ENCODE measurements around the gene GNGT1.

Gene GNGT1

GRCh38 chr7:93920496-93921182, 14.3 kb downstream of the GNGT1 start:
- Histone ChIP-seq H4K20me1 (no peaks in the 10 kb centered on the region), H3K4me2 (peak overlapping the region in 10 of 11 experiments; percentile 75 to 96 (median 88); a peak in 18 of 22 replicates), H3K4me3 (peak overlapping the region in 1 of 10 experiments; percentile 61; a peak in 1 of 20 replicates), H3K9me3 (replicated peaks in 1 of 11) (no peaks in the 10 kb centered on the region), H3K27ac (no peak overlapping the region), H3K36me3 (no peaks in the 10 kb centered on the region), H3K9ac (no peak overlapping the region), H3K27me3 (peaks cover 0 to 10% (median 0%) of the 10 kb centered on the region in 11 experiments; a peak in 4 of 22 replicates), H3K4me1 (peaks cover 4 to 18% (median 12%) of the 10 kb centered on the region in 10 experiments; a peak in 17 of 20 replicates)
- TF ChIP-seq Cebpa-rat (IDR thresholded peaks at IDR 0.05), result no peak

GRCh38 chr7:93921186-93921585, 14.8 kb downstream of the GNGT1 start:
- Histone ChIP-seq H4K20me1 (no peaks in the 10 kb centered on the region), H3K27ac (peak overlapping the region in 9 of 11 experiments; percentile 54 to 81 (median 70); a peak in 13 of 22 replicates), H3K27me3 (peaks cover 0 to 10% (median 0%) of the 10 kb centered on the region in 11 experiments; a peak in 4 of 22 replicates), H3K4me3 (peak overlapping the region; percentile 55 to 71 (median 60); a peak in 19 of 20 replicates), H3K9ac (peak overlapping the region; percentile 60 to 81 (median 72); a peak in 17 of 22 replicates), H3K4me1 (peaks cover 4 to 18% (median 11%) of the 10 kb centered on the region in 10 experiments; a peak in 17 of 20 replicates), H3K9me3 (replicated peaks in 1 of 11) (no peaks in the 10 kb centered on the region), H3K4me2 (peak overlapping the region; percentile 75 to 96 (median 88)), H3K36me3 (peaks cover 0 to 2% (median 0%) of the 10 kb centered on the region in 11 experiments; a peak in 1 of 22 replicates)
- no peak for TF ChIP-seq Cebpa-rat (IDR thresholded peaks at IDR 0.05)

DNA sequence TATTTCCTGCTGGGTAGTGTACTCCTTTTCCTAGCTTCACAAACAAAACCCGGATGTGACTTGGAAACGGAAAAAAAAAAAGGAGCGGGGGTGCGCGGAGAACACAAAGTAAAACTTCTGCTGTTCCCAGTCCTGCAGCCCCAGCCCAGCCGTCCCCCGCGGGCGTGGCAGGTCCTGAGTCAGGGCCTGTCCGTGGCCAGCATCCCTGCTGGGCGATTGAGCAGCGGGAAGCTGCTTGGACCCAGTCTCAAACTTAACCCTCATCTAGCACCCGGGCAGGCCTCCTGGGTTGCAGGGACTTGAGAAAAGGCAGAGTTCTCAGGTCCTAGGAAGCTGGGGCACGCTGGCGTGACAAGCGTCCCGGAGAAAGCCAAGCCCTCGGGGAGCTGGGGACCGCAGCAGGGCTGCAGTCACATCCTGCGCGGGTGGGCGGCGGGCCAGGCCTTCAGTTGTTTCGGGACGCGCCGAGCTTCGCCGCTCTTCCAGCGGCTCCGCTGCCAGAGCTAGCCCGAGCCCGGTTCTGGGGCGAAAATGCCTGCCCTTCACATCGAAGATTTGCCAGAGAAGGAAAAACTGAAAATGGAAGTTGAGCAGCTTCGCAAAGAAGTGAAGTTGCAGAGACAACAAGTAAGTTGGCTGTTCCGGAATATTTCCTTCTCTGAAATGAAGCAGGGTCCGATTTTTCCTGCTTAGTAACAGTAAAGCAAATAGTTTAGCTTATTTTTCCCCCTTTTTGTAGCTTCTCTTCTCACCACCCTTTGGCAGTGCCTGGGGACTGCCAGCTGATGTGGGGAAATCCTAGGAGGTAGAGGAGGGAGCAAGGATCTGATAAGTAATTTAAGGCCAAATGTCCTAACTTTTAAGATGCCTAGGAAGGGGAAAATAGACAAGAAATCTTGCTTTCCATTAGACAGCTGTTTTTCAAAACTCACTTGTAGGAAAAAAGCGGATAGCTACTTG, 15.5 kb downstream of the GNGT1 start, which contains the start of gene GNG11:
Gene GNG11 (plus strand): TSS at position 129 of the 960 bp plus-strand sequence. CDS start 403 bp downstream, at position 532.
- H3K9me3 ChIP-seq (replicated peaks in 1 of 11), result no peaks in the 10 kb centered on the region
- TF ChIP-seq Cebpa-rat (IDR thresholded peaks at IDR 0.05), result no peak
- peaks cover 0 to 10% (median 0%) of the 10 kb centered on the region in 11 experiments; a peak in 4 of 22 replicates for H3K27me3 ChIP-seq
- H4K20me1 ChIP-seq, result no peaks in the 10 kb centered on the region
- H3K4me2 ChIP-seq, result peak within 1 kb of the TSS; percentile 75 to 96 (median 88)
- peaks cover 0 to 9% (median 0%) of the 10 kb centered on the region in 11 experiments; a peak in 5 of 22 replicates for H3K36me3 ChIP-seq
- peak within 1 kb of the TSS; percentile 55 to 71 (median 60) for H3K4me3 ChIP-seq
- peaks cover 4 to 18% (median 11%) of the 10 kb centered on the region in 10 experiments; a peak in 17 of 20 replicates for H3K4me1 ChIP-seq
- H3K27ac ChIP-seq, result peak within 1 kb of the TSS; percentile 14 to 81 (median 67); a peak in 19 of 22 replicates
- peak within 1 kb of the TSS; percentile 60 to 81 (median 72) for H3K9ac ChIP-seq

GRCh38 chr7:93923296-93923695, 16.9 kb downstream of the GNGT1 start:
- H3K4me1 ChIP-seq, result peaks cover 4 to 18% (median 11%) of the 10 kb centered on the region in 10 experiments; a peak in 17 of 20 replicates
- no peaks in the 10 kb centered on the region for H4K20me1 ChIP-seq
- peaks cover 0 to 10% (median 0%) of the 10 kb centered on the region in 11 experiments; a peak in 4 of 22 replicates for H3K27me3 ChIP-seq
- H3K9ac ChIP-seq, result no peak overlapping the region
- H3K4me2 ChIP-seq, result peak overlapping the region in 9 of 11 experiments; percentile 1 to 95 (median 76); a peak in 12 of 22 replicates
- no peak for TF ChIP-seq Cebpa-rat (IDR thresholded peaks at IDR 0.05)
- H3K27ac ChIP-seq, result no peak overlapping the region
- peaks cover 0 to 14% (median 0%) of the 10 kb centered on the region in 11 experiments; a peak in 5 of 22 replicates for H3K36me3 ChIP-seq
- H3K4me3 ChIP-seq, result peak overlapping the region in 4 of 10 experiments; percentile 4 to 67 (median 58); a peak in 7 of 20 replicates
- H3K9me3 ChIP-seq (replicated peaks in 1 of 11), result no peaks in the 10 kb centered on the region

GRCh38 chr7:93923942-93924341, 17.6 kb downstream of the GNGT1 start:
- H3K27me3 ChIP-seq, result peaks cover 0 to 10% (median 0%) of the 10 kb centered on the region in 11 experiments; a peak in 4 of 22 replicates
- H3K4me2 ChIP-seq, result peak overlapping the region in 3 of 11 experiments; percentile 75 to 83 (median 76); a peak in 5 of 22 replicates
- H3K9me3 ChIP-seq (replicated peaks in 1 of 11), result no peaks in the 10 kb centered on the region
- peaks cover 0 to 14% (median 0%) of the 10 kb centered on the region in 11 experiments; a peak in 5 of 22 replicates for H3K36me3 ChIP-seq
- peaks cover 4 to 18% (median 11%) of the 10 kb centered on the region in 10 experiments; a peak in 17 of 20 replicates for H3K4me1 ChIP-seq
- peak overlapping the region in 2 of 10 experiments; percentile 61 to 67; a peak in 4 of 20 replicates for H3K4me3 ChIP-seq
- no peak overlapping the region for H3K9ac ChIP-seq
- H4K20me1 ChIP-seq, result no peaks in the 10 kb centered on the region
- no peak for TF ChIP-seq Cebpa-rat (IDR thresholded peaks at IDR 0.05)
- no peak overlapping the region for H3K27ac ChIP-seq

- Histone ChIP-seq H3K4me3 (no peak overlapping the region), H3K27ac (no peak overlapping the region), H3K36me3 (peaks cover 0 to 14% (median 0%) of the 10 kb centered on the region in 11 experiments; a peak in 5 of 22 replicates), H3K4me1 (peaks cover 0 to 17% (median 10%) of the 10 kb centered on the region in 10 experiments; a peak in 12 of 20 replicates), H3K4me2 (no peak overlapping the region), H4K20me1 (no peaks in the 10 kb centered on the region), H3K9me3 (replicated peaks in 1 of 11) (no peaks in the 10 kb centered on the region), H3K27me3 (peaks cover 0 to 7% (median 0%) of the 10 kb centered on the region in 11 experiments; a peak in 4 of 22 replicates), H3K9ac (no peak overlapping the region)
- no peak for TF ChIP-seq Cebpa-rat (IDR thresholded peaks at IDR 0.05)
These were observed 20.4 kb downstream of the GNGT1 start for GRCh38 chr7:93926800-93927199.

DNA sequence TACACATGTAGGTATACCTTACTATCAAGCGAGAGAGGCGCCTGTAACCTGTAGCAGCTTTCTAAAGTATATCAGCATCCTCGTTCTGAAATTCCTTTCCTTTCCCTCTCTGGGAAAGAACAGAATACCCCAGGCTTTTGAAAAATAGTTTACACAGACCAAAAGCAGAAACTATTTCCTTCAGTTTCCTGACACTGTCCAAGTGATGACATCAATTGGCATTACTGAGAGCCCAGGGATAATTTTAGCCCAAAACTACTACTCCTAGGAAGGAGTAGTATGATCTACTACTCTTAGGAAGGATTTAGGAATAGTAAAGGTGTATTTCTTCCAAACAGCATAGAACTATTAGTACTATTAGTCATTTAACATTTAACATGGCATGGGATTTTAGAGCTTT, 21.2 kb downstream of the GNGT1 start:
- H3K4me1 ChIP-seq, result peaks cover 0 to 12% (median 5%) of the 10 kb centered on the region in 10 experiments; a peak in 11 of 20 replicates
- TF ChIP-seq Cebpa-rat (IDR thresholded peaks at IDR 0.05), result no peak
- no peak overlapping the region for H3K9ac ChIP-seq
- H3K9me3 ChIP-seq (replicated peaks in 1 of 11), result no peaks in the 10 kb centered on the region
- H3K36me3 ChIP-seq, result peaks cover 0 to 14% (median 0%) of the 10 kb centered on the region in 11 experiments; a peak in 5 of 22 replicates
- H3K4me3 ChIP-seq, result no peak overlapping the region
- no peak overlapping the region for H3K4me2 ChIP-seq
- H3K27ac ChIP-seq, result no peak overlapping the region
- H3K27me3 ChIP-seq, result no peaks in the 10 kb centered on the region
- H4K20me1 ChIP-seq, result no peaks in the 10 kb centered on the region

- no peak overlapping the region for H3K9ac ChIP-seq
- H4K20me1 ChIP-seq, result no peaks in the 10 kb centered on the region
- H3K36me3 ChIP-seq, result peaks cover 0 to 7% (median 0%) of the 10 kb centered on the region in 11 experiments; a peak in 5 of 22 replicates
- peaks cover 0 to 12% (median 0%) of the 10 kb centered on the region in 10 experiments; a peak in 8 of 20 replicates for H3K4me1 ChIP-seq
- H3K4me2 ChIP-seq, result no peak overlapping the region
- no peak overlapping the region for H3K27ac ChIP-seq
- H3K9me3 ChIP-seq (replicated peaks in 1 of 11), result no peaks in the 10 kb centered on the region
- no peak overlapping the region for H3K4me3 ChIP-seq
- TF ChIP-seq Cebpa-rat (IDR thresholded peaks at IDR 0.05), result no peak
- H3K27me3 ChIP-seq, result no peaks in the 10 kb centered on the region
These were observed 25.3 kb downstream of the GNGT1 start for GRCh38 chr7:93931655-93932054.
